Measurements from ENCODE around the gene MEF2D. TPM values are rescaled to one million over a fixed set of nuclear protein-coding genes. Genes with fewer than 3 reads are reported as not detected.

The MEF2D gene
- polyA plus RNA-seq, 1 donor (not counting 4 experiments of a cell fraction or from before 2014, with no cell fraction given): 9.3 TPM

DNA sequence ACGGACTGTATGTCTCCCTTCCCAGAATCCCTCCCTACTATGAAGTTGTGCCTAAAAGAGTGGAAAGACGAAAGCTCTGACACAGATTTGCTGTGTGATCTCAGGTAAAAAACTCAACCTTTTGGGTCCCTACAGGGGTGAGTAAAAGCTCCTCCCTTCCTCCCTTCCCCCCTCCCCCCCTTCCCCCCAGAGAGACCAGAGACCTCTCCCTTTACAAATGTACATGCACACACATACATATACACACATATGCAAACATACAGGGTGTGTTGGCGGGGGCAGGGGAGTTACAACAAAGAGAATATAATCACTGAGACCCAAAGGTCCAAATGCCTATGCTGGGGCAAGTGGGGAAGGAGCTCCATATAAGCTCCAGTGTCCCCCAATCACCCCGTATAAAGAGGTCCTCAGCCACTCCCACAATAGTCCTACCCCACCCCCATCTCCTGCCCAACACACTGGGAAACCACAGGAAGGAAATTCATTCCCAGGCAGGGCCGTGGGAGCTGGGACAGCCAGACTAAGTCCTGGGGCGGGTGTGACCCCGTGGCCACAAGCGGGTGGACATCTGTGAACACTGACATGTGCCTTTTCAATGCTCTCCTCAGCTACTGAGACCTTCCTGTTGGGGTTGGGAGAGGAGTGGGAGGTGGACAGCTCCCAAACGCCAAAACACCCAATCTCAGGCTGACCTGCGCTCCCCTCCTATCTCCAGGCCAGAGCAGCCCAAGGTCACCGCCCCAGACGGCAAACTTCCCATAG lies 2.0 kb downstream of the MEF2D start:
- peak overlapping the region; percentile 62 for H3K27ac ChIP-seq (ENCODE audit: control insufficient read depth, insufficient read depth, low read length)
- FAIRE-seq: no peak
- H4K20me1 ChIP-seq (ENCODE audit: control insufficient read depth, extremely low read depth, insufficient read depth, low read length): peaks cover 35% of the 10 kb centered on the region
- no peak overlapping the region for H2AFZ ChIP-seq (ENCODE audit: control insufficient read depth, low read length)
- no peaks in the 10 kb centered on the region for H3K9me3 ChIP-seq (ENCODE audit: control insufficient read depth, low read depth, low read length)
- peak overlapping the region; percentile 86 to 99 (median 91) for H3K4me3 ChIP-seq (ENCODE audit: control insufficient read depth in 2 of 3, extremely low read depth in 1 of 3, insufficient read depth in 2 of 3, low read depth in 1 of 3, low read length in 3 of 3)
- peaks cover 8 to 19% of the 10 kb centered on the region in 2 experiments for H3K36me3 ChIP-seq (ENCODE audit: control insufficient read depth in 2 of 2, extremely low read depth in 1 of 2, insufficient read depth in 2 of 2, low read length in 2 of 2)
- H3K9ac ChIP-seq (ENCODE audit: control insufficient read depth, extremely low read depth, insufficient read depth, low read length): peak overlapping the region; percentile 97
- H3K4me1 ChIP-seq (ENCODE audit: control insufficient read depth, extremely low read depth, insufficient read depth, low read length): peaks cover 54% of the 10 kb centered on the region
- H3K79me2 ChIP-seq (ENCODE audit: control insufficient read depth, insufficient read depth, low read length): peaks cover 67% of the 10 kb centered on the region
- no peak for DNase-seq (ENCODE audit: low read depth, low spot score)
- peaks cover 16% of the 10 kb centered on the region for H3K9me1 ChIP-seq (ENCODE audit: control insufficient read depth, extremely low read depth, insufficient read depth, low read length)
- no peak for TF ChIP-seq EZH2 (IDR thresholded peaks at IDR 0.05; ENCODE audit: low read length)
- TF ChIP-seq, protein P1, sequence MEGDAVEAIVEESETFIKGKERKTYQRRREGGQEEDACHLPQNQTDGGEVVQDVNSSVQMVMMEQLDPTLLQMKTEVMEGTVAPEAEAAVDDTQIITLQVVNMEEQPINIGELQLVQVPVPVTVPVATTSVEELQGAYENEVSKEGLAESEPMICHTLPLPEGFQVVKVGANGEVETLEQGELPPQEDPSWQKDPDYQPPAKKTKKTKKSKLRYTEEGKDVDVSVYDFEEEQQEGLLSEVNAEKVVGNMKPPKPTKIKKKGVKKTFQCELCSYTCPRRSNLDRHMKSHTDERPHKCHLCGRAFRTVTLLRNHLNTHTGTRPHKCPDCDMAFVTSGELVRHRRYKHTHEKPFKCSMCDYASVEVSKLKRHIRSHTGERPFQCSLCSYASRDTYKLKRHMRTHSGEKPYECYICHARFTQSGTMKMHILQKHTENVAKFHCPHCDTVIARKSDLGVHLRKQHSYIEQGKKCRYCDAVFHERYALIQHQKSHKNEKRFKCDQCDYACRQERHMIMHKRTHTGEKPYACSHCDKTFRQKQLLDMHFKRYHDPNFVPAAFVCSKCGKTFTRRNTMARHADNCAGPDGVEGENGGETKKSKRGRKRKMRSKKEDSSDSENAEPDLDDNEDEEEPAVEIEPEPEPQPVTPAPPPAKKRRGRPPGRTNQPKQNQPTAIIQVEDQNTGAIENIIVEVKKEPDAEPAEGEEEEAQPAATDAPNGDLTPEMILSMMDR (optimal IDR thresholded peaks at IDR 0.05 in 1 of 3, IDR thresholded peaks at IDR 0.05 in 1 of 3, conservative IDR thresholded peaks at IDR 0.05 in 1 of 3; ENCODE audit: extremely low read depth in 1 of 3, insufficient read depth in 2 of 3, low read length in 3 of 3): no peak
- H3K4me2 ChIP-seq (ENCODE audit: control insufficient read depth, extremely low read depth, insufficient read depth, low read depth, low read length): peak overlapping the region; percentile 100
- dilution Hi-C loops (cut with MboI; ENCODE audit: extremely low pct_ligation_motif_present, low sequenced_read_pairs): no loop called here
- H3K27me3 ChIP-seq (ENCODE audit: control insufficient read depth, extremely low read depth, insufficient read depth, low read length): no peaks in the 10 kb centered on the region

DNA sequence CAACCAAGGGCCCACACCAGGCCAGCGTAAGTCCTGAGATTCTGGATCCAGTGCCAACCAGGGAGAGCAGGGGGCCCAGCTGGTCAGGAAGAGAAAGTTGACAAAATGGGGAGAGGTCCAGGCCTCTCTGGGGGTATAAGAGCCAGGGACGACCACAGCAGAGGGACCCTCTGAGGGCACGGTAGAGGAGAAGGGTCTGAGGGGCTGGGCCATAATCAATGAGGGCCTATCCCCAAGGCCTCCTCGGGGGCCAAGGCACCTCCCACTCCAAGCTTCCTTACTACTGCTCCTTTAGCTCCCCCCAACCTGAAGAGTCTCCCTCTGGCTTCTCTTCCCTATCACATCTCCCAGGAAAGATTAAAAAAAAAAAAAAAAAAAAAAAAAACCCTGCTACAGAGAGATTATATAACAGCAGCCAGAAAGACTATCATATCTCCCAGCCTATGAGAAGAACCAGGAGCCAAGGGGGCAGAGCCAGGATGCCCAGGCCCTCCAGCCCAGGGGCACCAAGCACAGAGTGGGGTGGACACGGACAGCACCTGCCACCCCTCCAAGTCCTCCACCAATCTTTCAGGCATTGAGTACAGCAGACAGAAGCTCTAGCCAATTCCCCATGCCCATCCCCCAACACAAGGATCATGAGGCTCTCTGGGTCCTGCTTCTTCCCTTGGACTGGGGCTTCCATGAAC lies 2.7 kb downstream of the MEF2D start:
- Histone ChIP-seq H4K20me1 (ENCODE audit: control insufficient read depth, extremely low read depth, insufficient read depth, low read length) (peaks cover 39% of the 10 kb centered on the region), H3K36me3 (ENCODE audit: control insufficient read depth in 2 of 2, extremely low read depth in 1 of 2, insufficient read depth in 2 of 2, low read length in 2 of 2) (peaks cover 10 to 21% of the 10 kb centered on the region in 2 experiments), H3K79me2 (ENCODE audit: control insufficient read depth, insufficient read depth, low read length) (peaks cover 75% of the 10 kb centered on the region), H3K9ac (ENCODE audit: control insufficient read depth, extremely low read depth, insufficient read depth, low read length) (no peak overlapping the region), H3K9me1 (ENCODE audit: control insufficient read depth, extremely low read depth, insufficient read depth, low read length) (peaks cover 16% of the 10 kb centered on the region), H3K4me1 (ENCODE audit: control insufficient read depth, extremely low read depth, insufficient read depth, low read length) (peaks cover 46% of the 10 kb centered on the region), H3K4me3 (ENCODE audit: control insufficient read depth in 2 of 3, extremely low read depth in 1 of 3, insufficient read depth in 2 of 3, low read depth in 1 of 3, low read length in 3 of 3) (peak overlapping the region in 2 of 3 experiments; percentile 86 to 99), H3K27ac (ENCODE audit: control insufficient read depth, insufficient read depth, low read length) (no peak overlapping the region), H3K4me2 (ENCODE audit: control insufficient read depth, extremely low read depth, insufficient read depth, low read depth, low read length) (peak overlapping the region; percentile 100), H3K9me3 (ENCODE audit: control insufficient read depth, low read depth, low read length) (no peaks in the 10 kb centered on the region), H3K27me3 (ENCODE audit: control insufficient read depth, extremely low read depth, insufficient read depth, low read length) (no peaks in the 10 kb centered on the region), H2AFZ (ENCODE audit: control insufficient read depth, low read length) (no peak overlapping the region)
- dilution Hi-C loops (cut with MboI; ENCODE audit: extremely low pct_ligation_motif_present, low sequenced_read_pairs): no loop called here
- TF ChIP-seq, protein P1 (optimal IDR thresholded peaks at IDR 0.05 in 1 of 3, IDR thresholded peaks at IDR 0.05 in 1 of 3, conservative IDR thresholded peaks at IDR 0.05 in 1 of 3; ENCODE audit: extremely low read depth in 1 of 3, insufficient read depth in 2 of 3, low read length in 3 of 3): no peak
- no peak for TF ChIP-seq EZH2 (IDR thresholded peaks at IDR 0.05; ENCODE audit: low read length)
- DNase-seq (ENCODE audit: low read depth, low spot score) (no peak), FAIRE-seq (no peak)

Measured in keratinocyte (primary cell).